ENCODE data around the gene IGSF3. TPM values are rescaled to one million over a fixed set of nuclear protein-coding genes. Genes with fewer than 3 reads are reported as not detected.
A peak's percentile ranks its signal among the peaks of the same experiment; 100 is the strongest.
"Not testable (repeated sequence)": the region's sequence is repeated elsewhere in the genome, so short reads cannot be mapped to it uniquely, and the experiment has no call there.

Gene IGSF3
- total and polyA plus RNA-seq, 5 experiments from 2014 or later: 0.05 to 0.13 TPM; not detected in 3

DNA sequence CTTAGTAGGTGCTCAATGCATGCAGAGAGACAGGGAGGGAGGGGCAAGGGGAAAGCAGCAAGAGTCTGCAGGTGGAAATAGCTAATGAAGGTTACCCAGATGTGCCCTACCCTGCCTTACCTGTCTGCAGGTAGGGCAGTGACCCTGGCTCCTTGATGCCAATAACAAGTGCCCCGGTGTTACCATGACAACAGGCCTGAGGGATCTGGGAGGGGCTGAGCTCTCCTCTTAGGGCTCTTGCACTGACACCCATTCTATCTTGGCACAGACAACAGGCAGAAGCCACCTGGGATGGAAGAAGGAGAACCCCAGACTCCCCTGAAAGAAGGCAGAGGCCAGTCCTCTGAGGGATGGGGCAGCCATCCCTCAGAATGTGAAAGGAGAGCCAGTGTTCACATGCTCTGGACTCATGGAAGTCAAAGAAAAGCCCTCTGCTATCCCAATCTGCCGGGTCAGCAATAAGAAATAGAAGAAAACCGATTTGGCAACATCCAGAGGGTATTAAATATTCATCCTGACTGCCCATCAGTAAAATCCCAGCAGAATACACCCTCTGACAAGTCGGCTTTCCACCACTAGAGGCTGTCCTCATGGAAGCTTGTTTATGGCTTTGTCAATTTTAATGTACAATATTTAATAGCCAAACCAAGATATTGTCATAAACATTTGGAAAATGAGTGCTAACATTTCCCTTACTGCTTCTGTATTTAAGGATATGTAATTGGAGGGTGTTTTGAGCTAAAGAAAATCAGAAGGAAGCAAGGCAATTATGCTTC is 72.3 kb downstream of the IGSF3 start:
- POLR2A ChIA-PET, DNase-seq, ATAC-seq, H3K36me3 Mint-ChIP-seq, H3K9me3 Mint-ChIP-seq: not testable (repeated sequence)
- peak overlapping the region in 4 of 10 donors; percentile 15 to 50 (median 31) for H3K4me3 Mint-ChIP-seq
- H3K4me1 Mint-ChIP-seq: peaks cover 3 to 12% (median 7%) of the 10 kb centered on the region in 4 donors
- peaks cover 0 to 22% (median 5%) of the 10 kb centered on the region in 5 donors for H3K27me3 Mint-ChIP-seq
- H3K27ac Mint-ChIP-seq: peak overlapping the region in 1 of 10 donors; percentile 49

- H3K36me3 Mint-ChIP-seq, DNase-seq, ATAC-seq, H3K4me3 Mint-ChIP-seq, H3K9me3 Mint-ChIP-seq, H3K27ac Mint-ChIP-seq, POLR2A ChIA-PET: not testable (repeated sequence)
- Mint-ChIP-seq H3K4me1 (peaks cover 3 to 12% (median 7%) of the 10 kb centered on the region in 4 donors), H3K27me3 (peaks cover 0 to 29% (median 3%) of the 10 kb centered on the region in 5 donors)
Measured at GRCh38 chr1:116593977-116594376, 73.6 kb downstream of the IGSF3 start.

GRCh38 chr1:116593401-116593800 is 74.1 kb downstream of the IGSF3 start:
- Mint-ChIP-seq H3K4me1 (peaks cover 3 to 12% (median 7%) of the 10 kb centered on the region in 4 donors), H3K27me3 (peaks cover 0 to 29% (median 3%) of the 10 kb centered on the region in 5 donors)
- POLR2A ChIA-PET, H3K4me3 Mint-ChIP-seq, H3K27ac Mint-ChIP-seq, H3K9me3 Mint-ChIP-seq, ATAC-seq, DNase-seq, H3K36me3 Mint-ChIP-seq: not testable (repeated sequence)

GRCh38 chr1:116591951-116592605 is 75.5 kb downstream of the IGSF3 start:
- H3K4me3 Mint-ChIP-seq, H3K27ac Mint-ChIP-seq, ATAC-seq, H3K9me3 Mint-ChIP-seq, H3K36me3 Mint-ChIP-seq, DNase-seq, POLR2A ChIA-PET: not testable (repeated sequence)
- Mint-ChIP-seq H3K4me1 (peaks cover 3 to 16% (median 11%) of the 10 kb centered on the region in 4 donors), H3K27me3 (peaks cover 0 to 29% (median 4%) of the 10 kb centered on the region in 5 donors)

DNA sequence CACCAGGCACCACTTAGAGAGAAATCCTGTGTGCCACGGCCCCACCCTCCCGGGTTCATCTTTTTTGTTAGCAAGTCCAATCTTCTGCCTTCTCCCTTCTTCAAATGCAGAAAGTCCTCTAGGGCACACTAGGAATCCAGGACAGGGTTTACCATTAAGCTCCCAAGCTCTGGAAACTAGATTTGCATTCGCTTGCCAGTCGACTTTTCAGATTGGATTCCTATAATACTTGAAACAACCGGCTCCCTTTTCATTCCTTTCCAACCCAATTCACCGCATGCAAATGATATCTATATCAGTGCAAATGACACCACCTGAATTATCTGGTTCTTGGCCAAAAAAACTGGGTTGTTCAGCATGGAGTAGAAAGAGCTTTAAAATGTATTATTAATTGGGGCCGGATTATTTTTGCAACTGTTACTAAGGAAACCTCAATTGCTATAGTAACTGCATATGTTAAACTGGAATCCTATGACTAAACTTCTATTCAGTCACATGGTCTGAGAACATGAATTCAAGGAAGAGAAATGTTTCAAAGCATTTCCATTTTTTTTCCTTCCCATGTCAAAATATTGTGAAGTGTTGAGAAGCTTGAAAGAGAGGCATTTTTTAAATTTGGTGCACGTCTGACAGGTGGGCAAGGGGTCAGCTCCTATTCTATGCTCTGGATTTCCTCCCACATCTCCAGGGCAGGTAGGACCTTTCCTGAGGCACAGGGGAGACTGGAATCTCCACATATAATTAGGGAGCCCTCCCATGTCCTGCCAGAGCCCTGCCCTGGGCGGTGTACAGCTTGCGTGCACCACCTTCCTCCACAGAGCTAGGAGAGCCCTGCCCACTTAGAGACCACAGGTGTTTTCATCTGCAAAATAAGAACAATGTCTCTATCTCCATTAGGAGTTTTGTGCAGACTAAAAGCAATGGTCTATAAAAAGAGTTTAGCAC is 76.3 kb downstream of the IGSF3 start:
- H3K9me3 Mint-ChIP-seq, H3K4me3 Mint-ChIP-seq, ATAC-seq, POLR2A ChIA-PET, DNase-seq, H3K36me3 Mint-ChIP-seq, H3K27ac Mint-ChIP-seq: not testable (repeated sequence)
- peaks cover 0 to 25% (median 4%) of the 10 kb centered on the region in 5 donors for H3K27me3 Mint-ChIP-seq
- H3K4me1 Mint-ChIP-seq: peaks cover 2 to 14% (median 10%) of the 10 kb centered on the region in 4 donors

GRCh38 chr1:116590359-116591005 is 77.1 kb downstream of the IGSF3 start:
- H3K4me3 Mint-ChIP-seq, ATAC-seq, H3K4me1 Mint-ChIP-seq, H3K27ac Mint-ChIP-seq, DNase-seq, H3K36me3 Mint-ChIP-seq, POLR2A ChIA-PET, H3K9me3 Mint-ChIP-seq: not testable (repeated sequence)
- peaks cover 0 to 17% (median 2%) of the 10 kb centered on the region in 5 donors for H3K27me3 Mint-ChIP-seq

DNA sequence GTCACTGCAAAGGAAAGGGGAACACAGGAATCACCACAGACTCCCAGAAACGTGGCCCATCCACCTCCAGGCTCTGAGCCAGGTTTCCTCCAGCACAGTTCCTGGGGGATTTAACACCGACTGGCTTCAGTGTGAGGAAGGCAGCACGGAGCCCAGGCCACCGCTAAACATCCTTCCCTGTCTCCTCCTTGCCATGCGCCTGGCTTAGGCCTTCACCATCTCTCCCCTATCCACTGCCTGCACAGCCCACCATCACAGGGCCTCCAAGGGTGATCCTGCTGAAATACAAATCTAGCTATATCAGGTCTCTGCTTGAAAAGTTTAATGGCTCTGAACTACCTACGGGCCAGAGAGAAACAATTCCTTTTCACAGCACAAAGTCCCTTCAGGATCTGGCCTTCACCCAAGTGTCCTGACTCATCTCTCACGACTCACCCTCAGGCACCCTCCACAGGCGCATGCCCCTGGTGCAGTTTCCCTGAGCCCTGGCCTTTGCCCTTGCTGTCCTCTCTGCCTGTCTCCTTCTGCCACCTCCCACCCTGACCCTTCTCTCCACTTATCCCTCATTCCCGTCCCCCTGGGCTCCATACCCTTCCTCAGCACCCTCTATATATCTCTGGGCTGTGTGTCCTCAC is 78.3 kb downstream of the IGSF3 start:
- H3K4me3 Mint-ChIP-seq, H3K36me3 Mint-ChIP-seq, POLR2A ChIA-PET, H3K4me1 Mint-ChIP-seq, H3K27ac Mint-ChIP-seq, H3K27me3 Mint-ChIP-seq, H3K9me3 Mint-ChIP-seq, ATAC-seq, DNase-seq: not testable (repeated sequence)

GRCh38 chr1:116587501-116588227 is 79.9 kb downstream of the IGSF3 start:
- POLR2A ChIA-PET: no interaction called here
- H3K4me3 Mint-ChIP-seq: no peak overlapping the region
- H3K27ac Mint-ChIP-seq: peak overlapping the region in 1 of 10 donors; percentile 10
- no peaks in the 10 kb centered on the region for H3K9me3 Mint-ChIP-seq
- H3K4me1 Mint-ChIP-seq: peaks cover 0 to 6% (median 3%) of the 10 kb centered on the region in 4 donors
- H3K36me3 Mint-ChIP-seq: no peaks in the 10 kb centered on the region
- peaks cover 0 to 9% (median 0%) of the 10 kb centered on the region in 5 donors for H3K27me3 Mint-ChIP-seq
- ATAC-seq (no peak), DNase-seq (no peak)

- H3K36me3 Mint-ChIP-seq: no peaks in the 10 kb centered on the region
- H3K4me3 Mint-ChIP-seq: no peak overlapping the region
- H3K27me3 Mint-ChIP-seq: peaks cover 0 to 9% (median 0%) of the 10 kb centered on the region in 5 donors
- POLR2A ChIA-PET: no interaction called here
- peaks cover 0 to 6% (median 3%) of the 10 kb centered on the region in 4 donors for H3K4me1 Mint-ChIP-seq
- no peak overlapping the region for H3K27ac Mint-ChIP-seq
- DNase-seq (no peak), ATAC-seq (no peak)
- H3K9me3 Mint-ChIP-seq: no peaks in the 10 kb centered on the region
Measured at GRCh38 chr1:116586741-116587143, 80.8 kb downstream of the IGSF3 start.

DNA sequence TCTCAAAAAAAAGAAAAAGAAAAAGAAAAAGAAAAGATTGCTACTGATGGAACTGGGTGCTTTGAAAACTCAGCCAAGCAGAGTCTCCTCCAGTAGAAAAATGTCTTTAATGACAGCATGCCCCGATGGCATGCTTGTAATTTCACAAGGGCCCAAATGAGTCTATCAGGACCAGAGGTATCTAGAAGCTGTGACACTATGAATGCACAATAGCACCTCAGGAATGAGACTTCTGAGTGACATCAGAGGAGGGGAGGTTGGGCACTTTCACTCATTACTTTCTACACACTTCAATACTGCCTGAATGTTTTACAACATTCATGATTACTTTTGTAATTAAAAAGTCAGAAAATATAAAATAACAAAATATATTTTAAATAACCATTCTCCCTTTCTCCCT is 81.6 kb downstream of the IGSF3 start:
- Mint-ChIP-seq H3K27ac (no peak overlapping the region), H3K27me3 (peaks cover 0 to 9% (median 0%) of the 10 kb centered on the region in 5 donors), H3K9me3 (no peaks in the 10 kb centered on the region), H3K4me3 (no peak overlapping the region), H3K36me3 (no peaks in the 10 kb centered on the region), H3K4me1 (peaks cover 0 to 6% (median 3%) of the 10 kb centered on the region in 4 donors)
- ATAC-seq: no peak
- DNase-seq: no peak
- POLR2A ChIA-PET: no interaction called here

- Mint-ChIP-seq H3K27me3 (no peaks in the 10 kb centered on the region), H3K4me1 (no peaks in the 10 kb centered on the region), H3K4me3 (no peak overlapping the region), H3K36me3 (no peaks in the 10 kb centered on the region), H3K27ac (no peak overlapping the region), H3K9me3 (no peaks in the 10 kb centered on the region)
- DNase-seq: no peak
- ATAC-seq: no peak
- POLR2A ChIA-PET: interaction anchor here (0.7 kb wide), 1 partner anchor 55 kb away, joined by 4 read pairs; no protein-coding TSS in a partner anchor
Measured at GRCh38 chr1:116581323-116581885, 86.1 kb downstream of the IGSF3 start.
